WERI-Rb-1 (cell line): Measurements from ENCODE around the gene TRPC3.

ENCODE experiments used
- DNase-seq: peaks from one replicate; pipeline ENCODE4 v3.0.0-alpha.2; 2020
- H3K27ac ChIP-seq: fragments of 250-450 bp; sonication (Bioruptor Pico); 2 replicates; pipeline ENCODE4 v1.5.1; 2020; ENCODE audit warnings: mild to moderate bottlenecking, moderate library complexity
- H3K27me3 ChIP-seq: fragments of 250-450 bp; sonication (Bioruptor Pico); 2 replicates; pipeline ENCODE4 v1.5.1; 2021; ENCODE audit warnings: mild to moderate bottlenecking, low read depth, moderate library complexity; ENCODE audit not compliant: insufficient read depth, severe bottlenecking
- H3K36me3 ChIP-seq: fragments of 250-450 bp; sonication (Bioruptor Pico); 2 replicates; pipeline ENCODE4 v1.5.1; 2020; ENCODE audit warnings: mild to moderate bottlenecking, moderate library complexity
- H3K4me3 ChIP-seq: 2 replicates; pipeline ENCODE4 v1.5.1; 2011; ENCODE audit warnings: low read depth, mild to moderate bottlenecking, control low read depth, low read length
- H3K9me3 ChIP-seq: fragments of 250-450 bp; sonication (Bioruptor Pico); 2 replicates; pipeline ENCODE4 v1.5.1; 2021; ENCODE audit warnings: mild to moderate bottlenecking, moderate library complexity; ENCODE audit not compliant: severe bottlenecking
- CTCF ChIP-seq: IDR thresholded peaks from 2 replicates; pipeline ENCODE4 v1.5.1; 2011; ENCODE audit warnings: low read depth, mild to moderate bottlenecking, control low read depth, inconsistent platforms, low read length

TRPC3 gene

GRCh38 chr4:121829511-121829910, 122.3 kb downstream of the TRPC3 start:
- DNase-seq: no peak
- Histone ChIP-seq H3K27ac (no peak overlapping the region), H3K4me3 (no peak overlapping the region), H3K27me3 (no peaks in the 10 kb centered on the region), H3K9me3 (no peaks in the 10 kb centered on the region), H3K36me3 (peaks cover 27% of the 10 kb centered on the region)
- no peak for TF ChIP-seq CTCF
